Superior temporal gyrus (tissue), 1 donor: ENCODE measurements around the gene C19orf12.

Experiments used
- DNase-seq: peaks from one replicate; pipeline ENCODE4 v3.0.0-alpha.2; 2016; ENCODE audit errors: extremely low spot score

Gene C19orf12

DNA sequence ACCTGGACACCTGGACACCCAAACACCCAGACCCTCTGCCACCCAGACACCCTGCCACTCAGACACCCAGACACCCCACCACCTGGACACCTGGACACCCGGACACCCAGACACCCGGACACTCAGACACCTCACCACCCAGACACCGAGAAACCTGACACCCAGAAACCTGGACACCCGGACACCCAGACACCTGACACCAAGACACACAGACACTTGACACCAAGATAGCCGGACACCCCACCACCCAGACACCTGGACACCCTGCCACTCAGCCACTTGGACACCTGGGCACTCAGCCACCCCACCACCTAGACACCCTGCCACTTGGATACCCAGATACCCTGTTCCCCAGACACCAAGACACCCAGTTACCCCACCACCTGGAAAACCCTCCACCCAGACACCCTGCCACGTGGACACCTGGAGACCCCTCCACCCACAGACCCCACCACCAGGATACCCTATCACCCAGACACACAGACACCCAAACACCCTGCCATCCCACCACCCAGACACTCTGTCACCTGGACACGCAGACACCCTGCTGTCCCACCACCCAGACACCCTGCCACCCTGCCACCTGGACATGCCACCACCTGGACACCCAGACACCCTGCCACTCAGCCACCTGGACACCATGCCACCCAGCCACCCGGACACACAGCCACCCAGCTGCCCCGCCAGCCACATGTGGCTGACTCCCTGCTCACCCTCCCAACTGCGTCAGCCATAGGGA is 17.4 kb downstream of the C19orf12 start:
- no peak for DNase-seq

DNA sequence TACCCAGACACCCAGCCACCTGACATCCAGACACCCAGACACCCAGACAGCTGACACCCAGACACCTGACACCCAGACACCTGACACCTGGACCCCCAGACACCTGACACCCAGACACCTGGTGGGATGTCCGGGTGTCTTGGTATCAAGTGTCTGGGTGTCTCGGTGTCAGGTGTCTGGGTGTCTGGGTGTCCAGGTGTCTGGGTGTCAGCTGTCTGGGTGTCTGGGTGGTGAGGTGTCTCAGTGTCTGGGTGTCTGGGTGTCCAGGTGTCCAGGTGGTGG is 18.6 kb downstream of the C19orf12 start:
- DNase-seq = no peak

DNA sequence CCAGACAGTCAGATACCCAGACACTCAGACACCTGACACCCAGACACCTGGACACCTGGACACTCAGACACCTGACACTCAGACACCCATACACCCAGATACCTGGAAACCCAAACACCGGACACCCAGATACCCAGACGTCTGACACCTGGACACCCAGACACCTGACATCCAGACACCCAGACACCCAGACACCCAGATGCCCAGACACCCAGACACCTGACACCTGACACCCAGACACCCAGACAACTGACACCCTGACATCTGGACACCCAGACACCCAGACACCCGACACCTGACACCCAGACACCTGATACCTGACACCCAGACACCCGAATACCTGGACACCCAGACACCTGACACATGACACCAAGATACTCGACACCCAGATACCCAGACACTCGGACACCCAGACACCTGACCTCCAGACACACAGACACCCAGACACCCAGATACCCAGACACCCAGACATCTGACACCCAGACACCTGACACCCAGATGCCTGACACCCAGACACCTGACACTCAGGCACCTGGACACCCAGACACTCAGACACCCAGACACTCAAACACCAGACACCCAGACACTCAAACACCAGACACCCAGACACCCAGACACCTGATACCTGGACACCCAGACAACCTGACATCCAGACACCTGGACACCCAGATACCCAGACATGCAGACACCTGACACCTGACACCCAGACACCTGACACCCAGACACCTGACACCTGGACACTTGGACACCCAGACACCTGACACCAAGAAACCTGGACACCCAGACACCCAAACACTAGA is 19.1 kb downstream of the C19orf12 start:
- DNase-seq = no peak

DNA sequence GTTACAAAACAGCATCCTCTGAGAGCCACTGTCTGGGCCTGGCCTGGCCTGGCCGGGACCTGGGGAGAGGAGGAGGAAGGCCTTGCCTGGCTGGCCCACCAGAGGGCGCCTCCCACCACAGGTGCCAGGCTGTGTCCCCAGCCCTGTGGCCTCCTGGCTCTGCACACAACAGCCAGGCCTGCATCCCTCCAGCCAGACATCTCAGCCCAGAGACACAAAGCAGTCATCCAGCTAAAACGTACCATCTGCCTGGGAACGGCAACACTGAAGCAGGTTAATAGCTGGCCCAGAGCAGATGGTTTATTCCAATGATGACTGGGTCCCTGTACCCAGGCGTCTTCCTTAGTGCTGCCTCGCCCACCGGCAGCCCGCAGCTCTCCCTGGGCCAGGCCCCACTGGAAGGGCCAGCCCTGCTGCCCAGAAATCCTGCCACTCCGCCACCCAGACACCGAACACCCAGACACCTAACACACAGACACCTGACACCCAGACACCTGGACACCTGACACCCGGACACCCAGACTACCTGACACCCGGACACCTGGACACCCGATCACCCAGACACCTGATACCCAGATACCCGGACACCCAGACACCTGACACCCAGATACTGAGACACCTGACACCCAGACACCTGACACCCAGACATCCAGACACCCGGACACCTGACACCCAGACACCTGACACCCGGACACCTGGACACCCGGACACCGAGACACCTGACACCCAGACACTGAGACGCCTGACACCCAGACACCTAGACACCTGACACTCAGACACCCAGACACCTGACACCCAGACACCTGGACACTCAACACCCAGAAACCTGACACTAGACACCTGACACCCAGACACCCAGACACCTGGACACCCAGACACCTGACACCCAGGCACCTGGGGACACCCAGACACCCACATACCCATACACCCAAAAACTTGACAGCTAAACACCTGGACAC is 20.1 kb downstream of the C19orf12 start:
- DNase-seq = peak; percentile 93

DNA sequence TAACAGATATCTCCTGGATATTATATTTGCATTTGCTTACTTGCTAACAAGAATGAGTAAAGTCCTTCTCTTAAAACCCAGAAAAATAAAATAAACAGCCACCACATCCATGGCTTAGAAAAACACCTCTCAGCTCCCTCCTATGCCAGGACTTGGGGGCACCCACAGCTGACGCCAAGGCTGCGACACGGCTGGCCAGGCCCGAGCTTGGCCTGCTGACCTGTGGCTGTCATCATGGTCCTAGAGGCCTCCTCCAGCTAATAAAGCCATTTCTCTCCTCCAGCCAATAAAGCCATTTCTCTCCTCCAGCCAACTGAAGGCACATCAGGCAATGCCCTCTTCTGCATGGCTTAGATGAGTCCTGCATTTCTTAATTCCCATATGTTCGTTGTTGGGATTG is 20.9 kb downstream of the C19orf12 start:
- no peak for DNase-seq

DNA sequence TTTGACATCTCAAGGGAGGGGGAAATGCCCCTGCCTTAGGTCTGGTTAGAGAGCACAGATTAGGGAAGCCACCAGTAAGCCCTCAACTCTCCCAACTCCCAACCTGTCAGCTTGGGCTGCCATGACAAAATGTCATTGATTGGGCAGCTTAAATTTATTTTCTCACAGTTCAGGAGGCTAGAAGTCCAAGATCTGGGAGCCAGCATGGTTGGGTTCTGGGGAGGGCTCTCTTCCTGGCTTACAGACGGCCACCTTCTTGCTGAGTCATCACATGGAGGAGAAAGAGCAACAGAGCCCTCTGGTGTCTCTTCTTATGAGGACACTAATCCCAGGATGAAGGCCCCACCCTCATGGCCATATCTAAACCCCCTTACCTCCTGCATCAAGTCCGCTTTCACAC is 24.2 kb downstream of the C19orf12 start:
- DNase-seq = no peak

DNA sequence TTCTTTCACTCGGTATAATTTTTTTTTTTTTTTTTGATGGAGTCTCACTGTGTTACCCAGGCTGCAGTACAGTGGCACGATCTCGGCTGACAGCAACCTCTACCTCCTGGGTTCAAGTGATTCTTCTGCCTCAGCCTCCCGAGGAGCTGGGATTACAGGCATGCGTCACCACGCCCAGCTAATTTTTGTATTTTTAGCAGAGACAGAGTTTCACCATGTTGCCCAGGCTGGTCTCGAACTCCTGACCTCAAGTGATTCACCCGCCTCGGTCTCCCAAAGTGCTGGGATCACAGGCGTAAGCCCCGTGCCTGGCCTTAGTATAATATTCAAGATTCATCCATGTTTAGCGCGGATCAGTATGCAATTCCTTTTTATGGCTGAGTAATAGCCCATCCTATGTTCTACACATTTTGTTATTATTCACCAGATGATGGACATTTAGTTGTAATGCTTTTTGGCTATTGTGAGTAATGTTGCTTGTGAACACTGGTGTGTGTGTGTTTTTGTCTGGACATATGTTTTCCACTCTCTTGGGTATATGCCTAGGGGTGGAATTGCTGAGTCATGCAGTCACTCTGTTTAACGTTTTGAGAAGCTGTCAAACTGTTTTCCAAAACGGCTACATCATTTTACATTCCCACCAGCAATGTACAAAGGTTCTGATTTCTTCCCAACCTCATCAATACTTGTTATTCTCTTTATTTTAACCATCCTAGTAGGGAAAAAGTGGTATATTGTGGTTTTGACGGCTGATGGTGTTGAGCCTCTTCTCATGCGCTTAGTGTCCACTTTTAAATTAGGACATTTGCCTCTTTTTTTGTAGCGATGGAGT is 26.9 kb downstream of the C19orf12 start:
- peak; percentile 23 for DNase-seq

DNA sequence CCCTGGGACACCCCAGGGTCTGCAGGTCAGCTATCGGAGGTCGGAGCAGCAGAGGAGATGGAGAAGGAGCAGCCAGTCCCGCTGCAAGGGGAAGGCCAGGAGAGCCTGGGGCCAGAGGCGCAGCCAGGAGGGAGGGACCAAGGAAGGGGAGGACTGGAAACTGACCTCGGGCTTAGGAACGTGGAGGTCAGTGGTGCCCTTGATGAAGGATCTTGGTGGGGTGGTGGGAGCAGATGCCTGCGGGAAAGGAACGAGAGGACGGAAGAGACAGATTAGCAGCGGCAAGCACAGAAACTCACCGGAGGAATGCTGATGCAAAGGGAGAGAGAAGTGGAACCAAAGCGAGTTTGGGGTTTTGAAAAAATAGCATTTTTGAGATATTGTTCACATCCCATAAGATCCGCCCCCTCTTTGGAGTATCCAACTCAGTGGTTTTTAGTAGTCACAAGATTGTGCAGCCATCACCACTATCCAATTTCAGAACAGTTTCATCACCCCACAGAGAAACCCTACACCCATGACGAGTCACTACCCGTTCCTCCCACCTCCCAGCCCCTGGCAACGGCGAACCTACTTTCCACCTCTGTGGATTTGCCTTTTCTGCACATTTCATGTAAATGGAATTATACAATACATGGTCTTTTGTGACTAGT is 27.7 kb downstream of the C19orf12 start:
- DNase-seq = peak; percentile 55

DNA sequence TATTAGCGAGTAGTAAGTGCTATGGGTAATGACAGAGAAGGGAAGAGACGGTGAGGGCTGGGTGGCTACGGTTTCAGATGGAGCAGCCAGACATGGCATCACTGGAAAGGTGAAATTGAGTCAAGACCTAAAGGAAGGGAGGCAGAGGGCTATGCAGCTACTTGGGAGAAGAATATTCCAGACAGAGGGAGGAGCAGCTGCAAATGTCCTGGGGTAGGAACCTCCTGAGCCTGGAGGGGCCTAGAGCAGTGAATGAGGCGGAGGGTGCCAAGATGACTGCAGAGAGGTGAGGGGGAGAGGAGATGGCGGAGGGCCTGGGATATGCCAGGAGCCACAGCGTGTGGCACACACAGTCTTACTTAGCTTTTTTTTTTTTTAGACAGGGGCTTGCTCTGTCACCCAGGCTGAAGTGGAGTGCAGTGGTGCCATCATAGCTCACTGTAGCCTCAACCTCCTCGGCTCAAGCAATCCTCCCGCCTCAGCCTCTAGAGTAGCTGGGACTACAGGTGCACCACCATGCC is 28.7 kb downstream of the C19orf12 start:
- no peak for DNase-seq

DNA sequence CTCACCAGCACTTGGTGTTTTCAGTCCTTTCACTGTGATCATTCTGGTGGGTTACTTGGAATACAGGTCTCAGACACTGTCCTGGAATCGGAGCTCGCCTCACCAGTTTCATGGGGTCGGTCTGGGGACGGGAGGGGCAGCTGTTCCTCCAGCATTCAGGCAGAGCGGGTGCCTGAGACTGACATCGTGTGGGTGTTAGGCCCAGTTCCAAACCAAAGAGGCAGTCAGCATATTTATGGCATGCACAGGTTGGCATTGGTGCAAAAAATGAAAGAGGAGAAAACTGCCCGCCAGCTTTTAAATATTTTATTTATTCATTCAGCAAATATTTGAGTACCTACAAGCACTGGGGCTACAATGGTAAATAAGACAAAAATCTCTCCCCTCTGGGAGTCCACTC is 29.7 kb downstream of the C19orf12 start:
- DNase-seq = no peak

DNA sequence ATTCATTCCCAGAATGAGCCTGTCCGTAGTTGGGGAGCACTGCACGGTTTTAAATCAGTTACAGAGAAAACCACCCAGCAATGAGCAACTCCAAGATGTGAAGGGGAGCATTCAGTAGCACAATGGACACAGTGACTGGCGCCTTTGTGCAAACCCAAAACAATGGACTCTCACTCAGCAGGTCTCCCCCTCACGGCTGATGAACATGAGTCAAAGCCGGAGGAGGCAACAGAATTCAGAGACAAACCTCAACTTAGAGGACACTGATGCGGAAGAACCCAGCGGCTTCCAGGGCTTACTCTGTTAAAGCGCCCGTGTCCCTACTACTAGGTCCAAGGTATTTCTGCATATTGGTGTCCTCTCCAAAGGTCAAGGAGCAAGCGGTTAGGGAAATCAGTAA is 32.1 kb downstream of the C19orf12 start:
- peak; percentile 95 for DNase-seq

DNA sequence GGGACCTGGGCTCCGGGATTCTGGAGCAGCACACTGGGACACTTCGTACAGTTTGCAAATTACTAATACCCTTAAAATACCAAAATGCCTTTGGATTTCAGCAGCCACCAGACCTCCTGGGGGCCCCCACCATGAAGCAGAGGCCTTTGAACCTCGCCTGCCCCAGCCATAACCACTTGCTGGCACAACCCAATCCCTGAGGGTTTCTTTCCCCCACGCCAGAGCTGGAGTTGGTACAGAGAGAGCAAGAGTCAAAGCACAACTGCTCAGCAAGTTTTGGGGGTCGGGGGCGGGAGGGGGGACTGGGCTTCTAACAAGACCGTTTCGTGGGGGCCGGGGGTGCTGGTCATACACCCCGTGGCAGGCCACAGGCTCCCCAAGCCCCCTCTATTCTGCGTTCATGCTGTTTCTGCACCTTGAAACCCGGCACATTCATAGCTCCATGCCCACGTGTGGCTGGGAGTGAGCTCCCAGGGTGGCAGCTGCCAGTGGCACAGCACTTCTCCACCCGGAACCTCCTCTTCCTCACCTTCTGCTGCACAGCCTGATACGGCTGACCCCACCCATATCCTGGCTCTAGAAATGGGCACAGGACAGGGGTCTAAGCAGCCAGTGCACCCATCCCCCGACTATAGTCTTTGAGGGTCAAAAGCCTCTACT is 32.7 kb downstream of the C19orf12 start:
- no peak for DNase-seq

DNA sequence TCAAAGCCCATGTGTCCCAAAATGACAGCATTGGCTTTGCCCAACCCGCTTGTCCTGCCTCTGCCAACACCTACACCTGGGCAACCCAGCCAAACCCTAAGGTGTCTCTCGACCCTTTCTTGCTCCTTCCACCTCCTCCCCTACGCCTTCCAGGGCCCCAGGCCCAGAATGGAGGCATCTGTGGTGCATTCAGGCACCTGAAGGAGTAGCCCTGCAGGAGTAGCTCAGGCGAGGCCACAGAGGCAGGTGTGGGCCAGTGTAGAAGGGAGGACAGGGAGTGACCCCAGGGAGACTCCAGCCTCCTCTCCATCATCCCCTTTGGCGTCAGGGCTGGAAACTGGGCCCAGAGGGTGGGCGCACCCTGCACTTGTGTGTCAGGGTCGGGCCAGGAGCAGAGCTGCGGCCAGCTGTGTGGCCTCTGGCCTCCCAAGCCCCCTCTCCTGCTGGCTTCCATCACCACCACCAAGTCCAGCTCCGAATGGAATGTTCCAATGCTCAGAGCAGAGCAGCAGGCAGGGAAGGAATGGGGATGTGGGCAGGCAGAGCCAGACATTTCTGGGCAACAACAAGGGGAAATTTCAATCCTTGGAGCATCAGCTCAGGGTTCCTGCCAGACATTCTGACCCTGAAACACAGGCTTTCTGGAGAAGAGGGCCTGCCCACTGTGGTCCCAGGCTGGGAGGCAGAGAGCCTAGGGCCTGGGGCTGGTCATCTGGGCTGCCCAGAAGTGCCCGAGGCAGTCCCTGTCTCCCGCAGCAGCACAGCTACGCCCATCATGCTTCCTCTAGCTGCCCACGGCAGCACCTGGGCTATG is 33.4 kb downstream of the C19orf12 start:
- no peak for DNase-seq

DNA sequence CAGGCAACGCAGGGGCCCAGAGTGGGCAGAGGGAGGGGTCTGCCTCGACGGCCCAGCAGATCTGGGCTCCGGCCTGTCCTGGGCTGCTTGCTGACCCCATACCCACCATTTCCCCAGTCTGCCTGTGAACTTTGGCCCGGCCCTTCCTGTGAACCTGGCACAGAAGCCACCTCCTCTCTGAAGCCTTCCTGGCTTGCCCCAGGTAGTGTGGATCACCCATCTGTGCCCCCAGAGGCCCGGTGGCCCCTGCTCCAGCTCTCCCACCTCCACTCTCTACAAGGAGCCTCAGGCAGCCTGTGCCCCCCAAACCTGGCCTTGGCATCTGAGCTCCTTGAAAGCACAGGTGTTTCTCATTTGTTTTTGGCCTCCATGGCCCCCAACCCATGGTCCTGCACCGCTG is 34.1 kb downstream of the C19orf12 start:
- no peak for DNase-seq

DNA sequence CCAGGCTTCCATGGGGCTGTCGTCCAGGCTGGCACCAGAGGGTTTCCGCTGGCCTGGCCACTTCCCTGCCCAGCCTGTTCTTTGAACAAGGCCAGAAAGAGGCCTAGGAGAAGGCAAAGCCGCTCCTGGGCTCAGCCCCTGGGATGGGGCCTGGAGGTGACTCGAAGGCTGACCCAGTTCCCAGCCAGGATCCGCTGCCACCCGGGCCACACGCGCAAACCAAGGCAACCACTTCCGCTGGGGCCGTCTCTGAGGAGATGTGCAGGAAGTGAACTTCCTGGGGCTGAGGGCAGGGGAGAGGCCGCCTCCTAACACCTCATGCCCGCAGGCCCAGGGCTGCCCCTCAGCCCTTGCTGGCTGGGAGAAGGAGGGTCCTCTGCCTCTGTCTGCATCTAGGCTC is 34.6 kb downstream of the C19orf12 start:
- DNase-seq = no peak

DNA sequence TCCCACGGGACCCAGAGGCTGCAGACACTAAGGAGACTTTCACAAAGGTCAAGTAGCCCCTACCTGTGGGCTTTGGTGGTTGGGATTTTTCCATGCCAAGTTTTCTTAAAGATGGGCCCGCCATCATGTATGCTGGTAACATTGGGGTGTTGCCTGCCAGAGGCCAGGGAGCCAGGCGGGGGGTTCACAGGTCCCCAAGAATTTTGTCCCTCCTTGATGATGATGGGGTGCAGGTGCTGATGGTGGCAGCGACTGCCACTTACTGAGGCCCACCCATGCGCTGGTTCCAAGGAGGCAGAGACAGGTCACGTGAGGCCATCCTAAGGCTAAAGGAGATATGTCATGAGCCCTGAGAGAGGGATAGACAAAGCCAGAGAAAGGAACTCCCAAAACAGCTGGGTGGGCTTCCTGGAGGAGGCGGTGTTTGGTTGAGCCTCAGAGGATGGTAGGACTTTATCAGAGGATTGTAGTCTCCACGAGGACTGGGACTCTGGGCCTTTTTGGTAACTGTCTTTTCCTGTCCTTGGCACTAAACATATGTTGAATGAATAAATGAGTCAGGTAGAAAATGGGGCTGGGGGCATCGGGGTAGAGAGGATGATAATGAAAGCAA is 35.4 kb downstream of the C19orf12 start:
- DNase-seq = no peak

DNA sequence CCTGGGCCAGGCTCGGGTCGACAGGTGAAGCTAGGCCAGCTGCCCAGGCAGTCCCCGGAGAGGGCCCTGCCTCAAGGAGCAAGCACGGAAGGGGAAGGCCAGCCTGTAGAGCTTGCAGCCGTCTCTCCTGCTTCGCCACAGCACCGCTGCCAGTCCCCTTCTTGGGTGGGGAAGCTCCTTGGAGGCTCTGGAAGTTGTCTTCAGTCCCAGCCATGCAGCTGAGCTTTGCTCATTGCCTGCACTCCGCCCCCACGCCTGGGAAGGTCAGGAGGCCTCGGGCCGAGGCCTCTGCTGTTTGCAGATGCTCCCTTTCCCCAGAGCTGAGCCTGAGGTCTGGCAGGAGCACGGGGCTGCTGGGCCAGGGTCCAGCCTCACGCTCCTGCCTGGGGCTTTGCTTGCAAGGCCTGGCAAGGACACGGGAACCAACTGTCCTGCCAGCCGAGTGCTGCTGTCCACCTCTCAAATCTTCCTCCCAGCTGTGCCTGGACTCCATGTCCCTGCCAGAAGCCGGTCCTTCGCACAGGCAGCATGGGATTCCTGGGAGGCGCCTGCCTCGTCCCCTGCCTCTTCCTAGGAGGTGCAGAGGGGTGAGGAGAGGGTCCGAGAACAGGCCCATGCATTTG is 36.5 kb downstream of the C19orf12 start:
- peak; percentile 33 for DNase-seq
